GM06990 (cell line): Measurements from ENCODE around the gene AQP6.

ENCODE experiments used
- DNase-seq: peaks from one replicate; pipeline ENCODE4 v3.0.0-alpha.2; 2011; ENCODE audit not compliant: insufficient read length; ENCODE audit errors: extremely low read depth
- H3K27me3 ChIP-seq: replicated peaks from 2 replicates; pipeline ENCODE4 v1.6.0; 2011; ENCODE audit warnings: low read length; ENCODE audit not compliant: control insufficient read depth, insufficient read depth
- H3K36me3 ChIP-seq: 2 replicates; pipeline ENCODE4 v1.5.1; 2011; ENCODE audit warnings: low read length; ENCODE audit not compliant: control insufficient read depth, insufficient read depth
- H3K4me3 ChIP-seq: replicated peaks from 2 replicates; pipeline ENCODE4 v1.5.1; 2011; ENCODE audit warnings: low read depth, mild to moderate bottlenecking, control low read depth, low read length
- TF ChIP-seq, protein P1 (sequence below): IDR thresholded peaks from 2 replicates; pipeline ENCODE4 v1.5.1; 2011; ENCODE audit warnings: low read length, control low read depth, mild to moderate bottlenecking, inconsistent platforms; ENCODE audit not compliant: insufficient read depth, poor library complexity, severe bottlenecking

AQP6 gene

GRCh38 chr12:50016501-50017475 is 44.0 kb downstream of the AQP6 start:
- TF ChIP-seq, protein P1, sequence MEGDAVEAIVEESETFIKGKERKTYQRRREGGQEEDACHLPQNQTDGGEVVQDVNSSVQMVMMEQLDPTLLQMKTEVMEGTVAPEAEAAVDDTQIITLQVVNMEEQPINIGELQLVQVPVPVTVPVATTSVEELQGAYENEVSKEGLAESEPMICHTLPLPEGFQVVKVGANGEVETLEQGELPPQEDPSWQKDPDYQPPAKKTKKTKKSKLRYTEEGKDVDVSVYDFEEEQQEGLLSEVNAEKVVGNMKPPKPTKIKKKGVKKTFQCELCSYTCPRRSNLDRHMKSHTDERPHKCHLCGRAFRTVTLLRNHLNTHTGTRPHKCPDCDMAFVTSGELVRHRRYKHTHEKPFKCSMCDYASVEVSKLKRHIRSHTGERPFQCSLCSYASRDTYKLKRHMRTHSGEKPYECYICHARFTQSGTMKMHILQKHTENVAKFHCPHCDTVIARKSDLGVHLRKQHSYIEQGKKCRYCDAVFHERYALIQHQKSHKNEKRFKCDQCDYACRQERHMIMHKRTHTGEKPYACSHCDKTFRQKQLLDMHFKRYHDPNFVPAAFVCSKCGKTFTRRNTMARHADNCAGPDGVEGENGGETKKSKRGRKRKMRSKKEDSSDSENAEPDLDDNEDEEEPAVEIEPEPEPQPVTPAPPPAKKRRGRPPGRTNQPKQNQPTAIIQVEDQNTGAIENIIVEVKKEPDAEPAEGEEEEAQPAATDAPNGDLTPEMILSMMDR = no peak
- H3K4me3 ChIP-seq = no peak overlapping the region
- no peak for DNase-seq
- no peaks in the 10 kb centered on the region for H3K27me3 ChIP-seq
- peaks cover 4% of the 10 kb centered on the region for H3K36me3 ChIP-seq

DNA sequence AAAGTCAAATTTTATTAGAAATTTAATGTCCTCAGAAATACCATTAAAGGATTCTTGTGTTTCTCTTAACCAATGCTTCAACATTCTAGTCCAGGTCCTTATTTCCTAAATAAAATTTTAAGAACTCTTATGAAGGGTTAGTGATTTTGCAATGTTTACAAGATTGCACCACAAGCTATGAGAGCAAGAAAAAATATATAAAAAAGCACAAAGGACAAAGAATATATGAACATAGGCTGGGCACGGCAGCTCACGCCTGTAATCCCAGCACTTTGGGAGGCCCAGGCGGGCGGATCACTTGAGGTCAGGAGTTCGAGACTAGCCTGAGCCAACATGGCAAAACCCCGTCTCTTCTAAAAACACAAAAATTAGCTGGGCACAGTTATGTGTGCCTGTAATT is 44.9 kb downstream of the AQP6 start:
- Histone ChIP-seq H3K4me3 (no peak overlapping the region), H3K36me3 (peaks cover 4% of the 10 kb centered on the region), H3K27me3 (no peaks in the 10 kb centered on the region)
- no peak for DNase-seq
- TF ChIP-seq, protein P1 = no peak

DNA sequence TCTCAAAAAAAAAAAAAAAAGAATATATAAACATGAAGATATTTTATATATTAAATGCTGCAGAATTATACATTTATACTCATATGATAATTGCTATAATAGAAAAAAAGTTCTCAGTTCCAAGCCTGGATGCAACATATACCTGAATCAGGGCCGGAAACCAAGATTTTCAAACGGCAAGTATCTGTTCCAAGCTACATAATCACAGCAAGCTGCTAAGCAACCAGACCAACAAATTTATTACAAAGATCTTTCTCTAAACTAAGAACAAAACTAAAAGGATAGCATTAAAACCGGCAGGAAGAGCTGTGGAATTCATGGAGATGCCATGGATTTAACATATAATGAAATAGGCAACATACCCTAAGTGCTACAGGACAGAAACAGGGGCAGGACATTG is 45.4 kb downstream of the AQP6 start:
- DNase-seq = no peak
- peaks cover 4% of the 10 kb centered on the region for H3K36me3 ChIP-seq

DNA sequence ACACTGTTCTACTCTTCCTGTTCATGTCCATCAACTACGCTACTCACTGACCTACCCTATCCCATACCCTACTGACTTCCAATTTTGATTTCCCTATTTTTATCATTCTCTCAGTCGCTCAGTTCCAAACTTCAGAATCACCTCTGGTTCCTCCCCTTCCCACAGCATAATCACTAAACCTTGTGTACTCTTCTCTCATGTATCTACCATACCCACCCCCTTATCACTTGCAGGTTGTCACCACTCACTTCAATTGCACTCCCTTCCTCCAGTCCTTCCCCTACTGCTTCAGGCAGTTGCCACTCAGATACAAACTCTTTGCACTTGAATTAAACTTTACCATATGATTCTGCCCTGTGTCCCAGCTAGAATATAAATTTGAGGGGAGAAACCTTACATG is 46.2 kb downstream of the AQP6 start:
- DNase-seq = no peak
- no peak overlapping the region for H3K4me3 ChIP-seq
- TF ChIP-seq, protein P1 = no peak
- H3K27me3 ChIP-seq = no peaks in the 10 kb centered on the region
- peaks cover 1% of the 10 kb centered on the region for H3K36me3 ChIP-seq

More for the DNA sequence above, 45.4 kb downstream of the AQP6 start:
- TF ChIP-seq, protein P1 = no peak
- H3K27me3 ChIP-seq = no peaks in the 10 kb centered on the region
- H3K4me3 ChIP-seq = no peak overlapping the region

DNA sequence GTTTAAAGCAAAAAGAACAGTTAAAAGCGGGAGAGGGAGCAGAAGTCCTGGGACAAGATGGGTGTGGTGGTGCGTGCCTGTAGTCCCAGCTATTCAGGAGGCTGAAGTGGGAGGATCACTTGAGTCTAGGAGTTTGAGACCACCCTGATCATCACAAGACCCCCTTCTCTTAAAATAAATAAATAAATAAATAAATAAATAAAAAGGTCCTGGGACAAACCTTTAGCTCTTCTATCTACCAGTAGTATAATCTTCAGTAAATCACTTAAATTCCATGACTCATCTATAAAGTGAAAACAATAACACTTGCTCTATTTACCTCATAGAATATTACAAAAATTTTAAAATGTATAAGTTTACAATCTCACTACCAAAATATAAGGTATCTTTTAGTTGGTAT is 46.8 kb downstream of the AQP6 start:
- TF ChIP-seq, protein P1 = no peak
- Histone ChIP-seq H3K27me3 (no peaks in the 10 kb centered on the region), H3K4me3 (no peak overlapping the region), H3K36me3 (peaks cover 1% of the 10 kb centered on the region)
- DNase-seq = no peak
